Amygdala (tissue), 56 donors: ENCODE results near the gene ERC2.

ENCODE experiments used
- DNase-seq, 56 donors: peaks; one replicate each; lab custom pipeline; 2025; lab: John Stamatoyannopoulos, UW

Gene ERC2

DNA sequence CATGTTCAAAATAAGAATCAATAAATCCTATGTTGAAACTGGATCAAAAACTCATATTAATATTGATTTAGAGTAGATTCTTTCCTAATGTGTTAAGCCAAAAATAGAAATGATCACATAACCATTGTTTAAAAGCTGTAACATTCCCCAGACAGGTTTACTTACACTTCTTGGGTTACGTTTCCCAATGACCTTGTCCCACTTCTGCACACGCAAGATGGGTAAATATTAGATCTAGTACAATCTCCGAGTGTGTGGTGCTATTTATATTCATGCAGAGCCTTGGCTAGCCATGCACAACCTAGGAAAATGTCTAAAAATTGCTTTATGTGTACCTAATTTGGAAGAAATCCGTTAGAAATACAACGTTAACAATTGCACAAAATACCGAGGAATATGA is 39.6 kb downstream of the ERC2 start:
- DNase-seq = no peak

DNA sequence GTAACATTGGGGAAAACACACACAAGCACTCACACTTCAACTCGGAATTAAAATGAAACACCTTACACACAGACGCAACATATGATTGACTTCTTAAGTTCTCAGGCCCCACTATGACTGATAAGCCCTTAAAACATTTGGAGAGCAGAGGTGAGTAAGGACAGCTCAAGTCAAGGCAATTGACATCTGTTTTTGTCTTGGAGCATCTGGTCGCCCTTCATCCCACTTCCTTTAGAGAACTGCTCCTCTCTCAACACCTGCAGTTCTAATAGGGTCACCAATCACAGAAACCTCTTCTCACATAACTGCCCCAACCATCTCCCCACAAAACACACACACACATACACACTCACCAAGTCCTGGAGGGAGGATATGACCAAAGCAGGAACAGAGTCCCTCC is 43.4 kb downstream of the ERC2 start:
- no peak for DNase-seq

DNA sequence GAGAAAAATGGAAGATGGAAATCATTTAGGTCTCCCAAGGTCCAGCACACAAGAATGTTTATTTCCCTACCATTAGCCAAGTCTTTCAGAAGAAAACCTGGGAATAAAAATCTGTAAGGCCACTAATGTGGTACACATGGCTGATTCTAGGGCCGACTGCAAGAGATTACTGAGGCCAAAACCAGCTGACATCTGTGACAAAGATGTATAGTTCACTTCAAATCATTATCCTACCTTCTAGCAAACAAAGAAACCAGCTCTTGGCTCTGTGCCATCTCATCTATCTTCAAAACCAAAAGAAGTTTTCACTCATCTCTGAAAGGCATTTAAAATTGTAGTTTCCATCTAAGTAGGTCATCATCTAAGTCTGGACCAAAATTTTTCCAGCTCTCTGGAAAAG is 43.9 kb downstream of the ERC2 start:
- no peak for DNase-seq

DNA sequence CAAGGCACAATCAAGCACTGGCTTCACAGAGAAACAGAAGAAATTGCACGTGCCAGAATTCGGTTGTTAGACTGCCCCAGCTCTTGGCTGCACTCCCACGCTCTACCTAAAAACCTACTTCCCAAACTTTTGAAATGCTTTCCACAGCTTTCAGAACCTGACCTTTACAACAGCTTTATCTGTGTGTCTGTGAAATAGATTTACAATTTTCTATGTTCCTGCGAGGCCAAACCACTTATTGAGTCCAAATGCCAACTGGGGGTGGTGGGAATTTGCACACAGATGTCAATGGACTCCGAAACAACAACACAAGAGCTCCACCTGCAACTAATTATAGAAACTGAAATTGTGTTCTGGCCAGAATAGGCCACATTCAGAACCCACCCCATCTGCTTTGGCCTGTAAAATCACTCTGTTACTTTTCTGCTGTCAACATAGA is 44.6 kb downstream of the ERC2 start:
- peak in 1 of 56 donors; percentile 2 for DNase-seq

DNA sequence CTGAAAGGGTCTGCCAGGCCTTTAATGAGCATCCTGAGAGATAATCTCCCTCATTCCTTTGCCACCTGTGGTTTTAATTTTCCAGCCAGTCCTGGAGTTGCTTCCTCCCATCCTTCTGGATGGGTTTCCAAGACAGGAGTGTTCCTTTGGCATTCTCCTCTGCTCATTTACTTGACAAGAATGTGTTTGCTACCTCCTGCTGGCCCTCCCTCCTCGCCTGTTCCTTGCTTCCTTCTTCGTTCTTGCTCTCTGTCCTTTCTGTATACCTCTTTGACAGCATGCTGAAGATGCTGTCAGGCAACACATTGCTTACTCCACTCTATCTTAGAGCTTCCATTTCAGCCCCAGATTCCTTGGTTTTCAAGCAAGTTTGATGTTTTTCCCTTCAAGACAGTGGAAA is 46.0 kb downstream of the ERC2 start:
- no peak for DNase-seq

DNA sequence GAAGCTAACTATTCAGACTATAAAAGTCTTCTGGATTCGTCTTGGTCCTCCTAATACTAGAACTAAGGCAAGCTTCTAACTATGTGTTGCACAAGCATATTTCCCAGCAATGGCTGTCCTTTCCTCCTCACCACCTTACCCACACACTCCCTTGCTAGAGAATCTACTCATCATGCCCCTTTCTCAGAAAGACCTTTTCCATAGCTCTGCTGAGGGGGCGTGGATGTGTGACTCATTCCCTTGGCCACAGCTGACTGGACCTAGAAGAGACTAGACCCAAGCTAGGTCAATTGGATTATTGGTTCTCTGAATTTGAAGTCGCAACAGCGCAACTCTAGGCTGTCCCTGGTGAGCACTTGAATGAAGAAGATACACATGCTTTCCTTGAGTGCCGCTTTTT is 47.1 kb downstream of the ERC2 start:
- DNase-seq = no peak

DNA sequence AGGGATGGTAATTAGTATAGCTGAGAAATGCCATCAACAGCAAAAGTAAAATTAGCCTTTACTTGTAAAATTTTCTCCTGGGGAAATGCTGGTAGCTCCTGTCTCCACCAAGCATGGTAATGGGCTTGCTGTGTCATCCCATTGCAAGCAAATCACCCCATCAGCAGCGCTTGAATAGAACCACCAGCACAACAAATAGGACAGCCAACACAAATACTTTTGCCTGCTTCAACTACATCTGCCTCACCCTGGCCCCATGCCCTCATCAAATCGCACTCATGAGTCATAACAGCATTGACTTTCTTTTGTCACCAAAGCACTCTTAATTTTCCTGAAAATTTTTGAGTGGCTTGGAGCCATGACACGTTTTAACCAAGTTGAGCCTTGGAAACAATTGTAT is 52.6 kb downstream of the ERC2 start:
- no peak for DNase-seq

DNA sequence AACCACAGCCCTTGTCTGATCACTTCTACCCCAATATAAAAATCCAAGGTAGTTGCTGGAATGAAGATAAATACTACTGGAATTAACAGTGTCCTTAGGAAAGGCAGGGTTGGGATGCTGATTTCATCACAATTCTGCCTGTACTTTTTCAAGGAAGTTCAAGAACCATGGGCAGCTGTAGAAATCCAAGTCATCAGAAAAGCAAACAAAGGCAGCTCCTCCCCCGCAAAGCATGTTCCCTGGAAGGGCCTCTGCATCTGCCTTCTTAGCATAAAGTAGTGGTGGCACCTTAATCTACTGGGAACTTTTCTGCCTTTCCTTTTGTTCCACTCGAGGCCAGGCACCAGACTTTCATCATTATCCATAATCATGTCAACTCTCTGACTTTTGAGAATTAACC is 54.4 kb downstream of the ERC2 start:
- DNase-seq = no peak

DNA sequence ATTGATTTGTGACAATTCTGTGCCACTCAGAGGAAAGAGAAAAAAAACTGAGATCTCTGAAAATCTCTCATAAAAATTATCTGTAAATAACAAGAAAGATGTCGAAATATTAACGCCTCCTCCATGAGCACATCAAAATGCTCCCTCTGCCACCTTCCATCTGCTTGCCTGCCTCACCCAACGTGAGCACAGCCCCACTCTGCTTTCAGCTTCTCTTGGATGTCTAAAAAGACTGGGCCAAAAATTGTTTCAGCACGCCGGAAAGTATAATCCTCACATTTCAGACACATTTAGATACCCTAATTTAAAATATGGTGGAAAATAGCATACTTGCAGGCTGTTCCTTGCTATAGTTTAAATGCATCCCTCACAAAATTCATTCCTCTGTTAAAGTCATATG is 57.1 kb downstream of the ERC2 start:
- peak in 6 of 56 donors; percentile 6 to 26 (median 17) for DNase-seq

DNA sequence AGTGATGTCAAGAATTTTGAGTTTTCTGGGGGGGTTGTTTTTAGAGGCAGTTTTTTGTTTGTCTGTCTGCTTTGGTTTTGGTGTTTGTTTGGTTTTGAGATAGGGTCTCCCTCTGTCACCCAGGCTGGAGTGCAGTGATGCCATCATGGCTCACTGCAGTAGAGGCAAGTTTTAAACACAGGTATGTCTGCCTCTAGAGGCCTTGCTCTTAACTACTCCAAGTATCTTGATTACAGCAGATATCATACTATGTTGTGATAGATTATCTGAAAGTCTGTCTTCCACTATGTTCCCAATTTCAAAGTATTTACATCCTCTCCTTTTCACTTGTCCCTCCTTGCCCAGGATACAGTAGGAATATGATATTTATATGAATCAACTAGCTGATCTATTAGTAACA is 57.7 kb downstream of the ERC2 start:
- no peak for DNase-seq

DNA sequence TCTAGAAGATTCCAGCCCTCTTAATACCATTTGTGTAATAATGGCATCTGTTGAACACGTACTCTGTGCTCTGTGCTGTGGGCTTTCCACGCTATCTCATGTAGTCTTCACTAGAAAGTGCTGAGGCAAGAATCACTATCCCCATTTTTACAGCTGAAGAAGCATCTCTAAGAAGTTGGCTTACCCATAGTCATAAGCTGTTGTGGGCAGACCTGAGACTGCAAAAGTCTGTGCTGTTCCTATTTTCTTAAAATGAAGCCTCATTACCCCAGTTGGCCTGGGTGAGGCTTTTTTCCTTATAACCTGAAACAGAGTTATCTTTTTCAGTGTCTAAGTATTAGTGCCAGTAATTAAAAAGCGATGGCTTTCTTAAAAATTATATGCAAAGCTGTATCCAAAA is 58.5 kb downstream of the ERC2 start:
- DNase-seq = no peak

DNA sequence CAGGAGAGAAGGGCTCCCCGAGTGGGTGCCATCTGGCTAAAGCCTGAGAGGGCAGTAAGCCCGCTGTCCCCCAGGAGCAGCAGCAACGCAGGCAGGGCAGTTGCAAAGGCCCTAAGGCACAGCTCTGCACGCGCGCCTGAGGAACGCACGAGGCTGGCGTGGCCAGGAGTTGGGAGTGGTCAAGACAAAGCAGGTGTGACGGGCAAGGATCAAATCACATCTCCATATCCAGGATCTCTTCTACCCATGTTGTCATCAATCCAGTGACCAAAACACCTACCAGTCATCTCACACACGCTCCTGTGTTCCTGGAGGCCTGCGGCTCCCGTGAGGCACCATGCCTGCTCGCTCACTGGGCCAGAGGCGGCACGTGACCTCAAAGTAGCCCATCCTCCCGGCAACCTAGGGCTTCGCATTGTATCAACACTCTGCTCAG is 59.5 kb downstream of the ERC2 start:
- DNase-seq = no peak

DNA sequence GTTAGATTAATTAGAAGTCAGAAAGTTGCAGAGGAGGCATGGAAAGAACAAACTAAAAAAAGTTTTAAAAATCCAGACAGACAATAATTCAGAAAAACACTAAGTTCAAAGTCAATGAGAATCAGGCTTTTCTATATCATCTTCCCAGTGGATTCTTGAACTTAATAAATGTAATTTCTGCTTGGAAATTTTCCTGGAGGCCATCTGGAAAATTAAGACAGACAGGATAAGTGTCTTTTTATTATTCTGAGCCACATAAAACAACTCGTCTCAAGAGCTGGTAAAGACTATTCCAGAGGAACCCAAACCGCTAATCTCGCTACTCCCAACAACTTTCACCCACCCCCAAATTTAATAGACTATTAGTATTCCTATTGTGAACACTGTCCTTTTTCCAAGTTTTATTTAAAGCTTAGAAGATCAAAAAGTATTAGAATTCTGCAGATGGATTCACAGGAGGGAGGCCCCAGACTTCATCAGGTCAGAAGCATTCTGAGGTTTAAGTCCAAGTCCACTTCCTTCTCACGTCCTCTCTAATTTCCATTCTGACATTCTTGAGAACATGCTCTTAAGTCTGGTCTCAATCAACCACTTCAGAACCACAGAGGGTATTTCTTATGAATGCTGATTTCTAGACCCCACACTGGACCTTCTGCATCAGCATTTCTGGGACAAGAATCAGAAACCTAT is 61.3 kb downstream of the ERC2 start:
- DNase-seq = no peak

DNA sequence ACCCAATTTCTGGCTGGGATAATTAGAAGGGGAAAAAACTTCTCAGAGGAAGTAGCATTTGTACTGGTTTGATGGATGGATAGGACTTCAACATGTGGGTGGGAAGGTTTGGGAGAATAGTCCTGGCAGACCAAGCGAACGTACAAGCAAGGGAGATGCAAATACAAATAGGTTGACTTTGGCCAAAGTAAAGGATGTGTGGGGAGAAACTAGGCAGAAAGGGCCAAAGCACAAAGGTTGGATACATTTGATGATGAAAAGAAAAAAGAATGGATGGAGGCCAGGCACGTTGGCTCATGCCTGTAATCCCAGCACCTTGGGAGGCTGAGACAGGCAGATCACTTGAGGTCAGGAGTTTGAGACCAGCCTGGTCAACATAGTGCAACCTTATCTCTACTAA is 63.4 kb downstream of the ERC2 start:
- DNase-seq = no peak

DNA sequence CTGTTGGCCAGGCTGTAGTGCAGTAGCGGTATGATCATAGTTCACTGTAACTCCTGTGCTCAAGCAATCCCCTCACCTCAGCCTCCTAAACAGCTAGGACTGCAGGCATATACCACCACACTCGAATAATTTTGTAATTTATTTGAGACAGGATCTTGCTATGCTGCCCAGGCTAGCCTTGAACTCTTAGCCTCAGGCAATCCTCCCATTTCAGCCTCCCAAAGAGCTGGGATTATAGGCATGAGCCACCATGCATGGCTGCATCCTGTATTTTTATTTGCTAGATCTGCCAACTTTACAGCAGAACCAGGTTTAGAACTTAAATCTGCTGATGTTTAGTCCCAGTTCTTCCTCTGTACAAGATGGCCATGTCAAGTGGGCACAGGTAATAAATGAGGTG is 69.6 kb downstream of the ERC2 start:
- DNase-seq = no peak

DNA sequence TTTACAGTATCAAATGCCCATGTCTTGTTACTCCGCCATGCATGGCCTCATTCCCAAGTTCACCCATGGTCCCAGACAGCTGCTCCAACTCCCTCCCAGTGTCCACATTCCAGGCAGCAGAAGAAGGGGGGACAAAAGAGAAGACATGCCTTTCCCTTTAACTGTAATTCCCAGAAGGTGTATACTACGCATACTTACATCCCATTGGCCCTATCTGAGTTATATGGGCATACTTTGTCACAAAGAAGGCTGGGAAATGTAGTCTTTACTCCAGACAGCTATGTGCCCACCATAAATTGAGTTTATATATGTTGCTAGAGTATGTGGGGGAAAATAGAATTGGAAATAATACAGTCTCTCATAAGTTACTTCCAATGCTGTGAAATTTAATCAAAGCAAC is 70.5 kb downstream of the ERC2 start:
- DNase-seq = no peak

DNA sequence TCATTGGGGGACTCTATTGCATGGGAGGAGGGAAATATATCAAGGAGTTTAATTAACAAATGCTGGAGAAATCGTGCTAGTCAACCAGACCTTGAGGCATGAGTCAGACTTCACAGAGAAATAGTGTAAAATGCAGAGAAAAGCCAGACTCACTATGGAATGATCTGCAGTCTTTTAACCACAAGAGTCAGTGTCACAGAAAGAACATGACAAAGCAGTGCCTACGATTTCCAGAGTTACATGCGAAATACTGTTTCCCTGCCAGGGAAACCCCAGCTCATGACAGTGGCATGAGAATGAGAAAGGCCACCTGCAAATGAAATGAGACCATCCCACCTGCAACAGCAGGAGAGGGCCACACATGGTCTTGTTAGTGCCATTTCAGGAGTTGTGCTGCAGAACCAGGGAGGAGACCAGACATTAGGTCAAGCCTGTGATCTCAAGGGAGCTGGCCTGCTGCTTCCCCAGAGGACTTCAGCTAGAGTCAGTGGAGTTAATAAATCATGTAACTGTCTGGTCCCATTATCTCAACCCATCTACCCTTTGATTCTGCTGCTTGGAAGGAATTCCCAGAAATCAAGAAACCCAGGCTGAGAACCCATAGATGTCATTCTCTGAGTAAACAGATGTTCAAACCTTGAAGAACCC is 79.0 kb downstream of the ERC2 start:
- no peak for DNase-seq

DNA sequence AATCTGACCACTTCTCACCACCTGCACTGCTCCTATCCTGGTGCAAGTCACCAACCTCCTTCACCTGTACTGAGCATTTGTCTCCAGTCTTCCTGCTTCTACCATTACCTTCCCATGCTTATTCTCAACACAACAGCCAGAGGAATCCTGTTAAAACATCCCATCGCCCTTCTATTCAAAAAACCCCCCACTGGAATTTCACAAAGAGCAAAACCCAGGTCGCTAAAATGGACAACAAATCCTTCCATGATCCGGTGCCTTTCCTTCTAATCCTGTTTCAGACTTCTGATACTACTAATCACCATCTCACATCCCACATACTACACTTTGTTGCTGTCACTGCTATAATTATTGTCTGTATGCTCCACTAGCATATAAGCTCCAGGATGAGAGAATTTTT is 85.2 kb downstream of the ERC2 start:
- DNase-seq = no peak

DNA sequence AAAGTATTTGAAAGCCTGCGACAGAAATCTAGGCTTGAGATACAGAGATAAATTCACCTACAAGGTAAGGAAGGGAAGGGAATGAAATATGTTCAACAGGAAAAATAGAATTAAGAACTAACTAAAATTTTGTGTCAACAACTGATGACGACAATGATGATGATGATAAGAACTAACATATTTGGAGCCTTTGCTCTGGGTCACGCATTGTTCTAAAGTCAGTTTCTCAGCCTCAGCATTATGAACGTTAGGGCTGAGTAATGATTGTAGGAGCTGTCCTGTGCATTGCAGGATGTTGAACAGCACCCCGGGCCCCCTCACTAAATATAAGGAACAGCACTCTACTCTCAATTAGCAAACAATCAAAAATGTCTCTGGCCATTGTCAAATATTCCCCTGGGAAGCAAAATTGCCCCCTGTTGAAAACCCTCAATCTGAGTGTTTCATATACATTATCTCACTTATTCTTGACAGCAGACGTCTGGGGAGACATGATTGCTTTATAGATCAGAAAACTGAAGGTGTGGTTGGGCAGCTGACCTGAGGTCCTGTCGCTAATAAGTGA is 88.5 kb downstream of the ERC2 start:
- no peak for DNase-seq

DNA sequence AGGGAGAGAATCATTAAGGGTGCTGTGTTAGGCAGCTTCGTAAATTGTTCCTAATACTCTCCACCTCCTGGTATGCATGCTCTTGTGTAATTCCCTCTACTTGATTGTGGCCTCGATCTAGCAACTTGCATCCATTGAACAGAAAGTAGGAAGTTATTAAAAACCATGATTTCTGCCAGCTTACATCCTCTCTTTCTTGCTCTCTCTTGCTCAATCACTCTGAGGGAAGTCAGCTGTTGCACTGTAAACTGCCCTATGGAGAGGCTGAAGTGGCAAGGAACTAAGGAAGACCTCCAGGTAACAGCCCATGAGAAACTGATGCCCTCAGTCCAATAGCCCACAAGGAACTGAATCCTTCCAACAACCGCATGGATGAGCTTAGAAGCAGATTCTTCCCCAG is 92.6 kb downstream of the ERC2 start:
- DNase-seq = no peak

DNA sequence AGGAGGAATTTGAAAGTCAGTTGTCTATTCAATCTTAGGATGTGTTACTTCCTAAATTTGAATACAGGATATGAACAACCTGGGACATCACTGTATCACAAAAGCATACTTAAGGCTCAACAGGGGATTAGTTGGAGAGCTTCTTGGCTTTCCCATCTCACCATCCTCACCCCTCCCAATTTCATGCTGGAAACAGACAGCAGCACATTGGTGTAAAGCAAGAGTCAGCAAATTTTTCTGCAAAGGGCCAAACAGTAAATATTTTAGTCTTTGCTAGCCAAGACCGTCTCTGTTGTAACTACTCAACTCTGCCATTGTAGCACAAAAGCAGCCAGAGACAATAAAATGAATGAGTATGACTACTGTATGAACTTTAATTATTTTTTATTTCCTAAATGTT is 94.9 kb downstream of the ERC2 start:
- no peak for DNase-seq
